ENCODE measurements around the gene CCDC177.

CCDC177 gene

GRCh38 chr14:69527635-69528034 is 47.0 kb downstream of the CCDC177 start:
- H3K4me3 ChIP-seq = no peak overlapping the region
- H3K9ac ChIP-seq (ENCODE audit: insufficient read length) = no peak overlapping the region
- H3K9me3 ChIP-seq (ENCODE audit: low read depth, low read length) = no peaks in the 10 kb centered on the region
- no peaks in the 10 kb centered on the region for H3K36me3 ChIP-seq (ENCODE audit: insufficient read depth, low read length)
- H3K27ac ChIP-seq = no peak overlapping the region
- TF ChIP-seq FOXP2 (optimal IDR thresholded peaks at IDR 0.05; ENCODE audit: control extremely low read depth, extremely low read length, insufficient read depth) (no peak), EZH2 (IDR thresholded peaks at IDR 0.05) (no peak), POLR2AphosphoS5 (IDR thresholded peaks at IDR 0.05; ENCODE audit: borderline replicate concordance, low read depth, low read length) (no peak)
- DNase-seq (ENCODE audit: low read depth, low spot score) = no peak

- Histone ChIP-seq H3K27ac (no peak overlapping the region), H3K36me3 (ENCODE audit: insufficient read depth, low read length) (no peaks in the 10 kb centered on the region), H3K9ac (ENCODE audit: insufficient read length) (no peak overlapping the region), H3K4me3 (no peak overlapping the region), H3K9me3 (ENCODE audit: low read depth, low read length) (no peaks in the 10 kb centered on the region)
- no peak for TF ChIP-seq POLR2AphosphoS5 (IDR thresholded peaks at IDR 0.05; ENCODE audit: borderline replicate concordance, low read depth, low read length)
- no peak for TF ChIP-seq EZH2 (IDR thresholded peaks at IDR 0.05)
- no peak for TF ChIP-seq FOXP2 (optimal IDR thresholded peaks at IDR 0.05; ENCODE audit: control extremely low read depth, extremely low read length, insufficient read depth)
- no peak for DNase-seq (ENCODE audit: low read depth, low spot score)
Observed at GRCh38 chr14:69525896-69526295, 48.8 kb downstream of the CCDC177 start.

GRCh38 chr14:69522026-69522425 is 52.6 kb downstream of the CCDC177 start:
- no peak for DNase-seq (ENCODE audit: low read depth, low spot score)
- H3K36me3 ChIP-seq (ENCODE audit: insufficient read depth, low read length) = no peaks in the 10 kb centered on the region
- no peak overlapping the region for H3K27ac ChIP-seq
- TF ChIP-seq POLR2AphosphoS5 (IDR thresholded peaks at IDR 0.05; ENCODE audit: borderline replicate concordance, low read depth, low read length) (no peak), FOXP2 (optimal IDR thresholded peaks at IDR 0.05; ENCODE audit: control extremely low read depth, extremely low read length, insufficient read depth) (no peak), EZH2 (IDR thresholded peaks at IDR 0.05) (no peak)
- H3K4me3 ChIP-seq = no peak overlapping the region
- H3K9ac ChIP-seq (ENCODE audit: insufficient read length) = no peak overlapping the region
- H3K9me3 ChIP-seq (ENCODE audit: low read depth, low read length) = no peaks in the 10 kb centered on the region
